Fibroblast of pulmonary artery (primary cell): ENCODE measurements around the gene ROR1.

ENCODE experiments used
- DNase-seq: peaks from one replicate; pipeline ENCODE4 v3.0.0-alpha.2; 2010; ENCODE audit warnings: low read depth
- H3K4me3 ChIP-seq: replicated peaks from 2 replicates; pipeline ENCODE4 v1.5.1; 2011; ENCODE audit warnings: low read depth, mild to moderate bottlenecking, control low read depth, low read length, moderate library complexity
- TF ChIP-seq, protein P1 (sequence below): IDR thresholded peaks from 2 replicates; pipeline ENCODE4 v1.5.1; 2011; ENCODE audit warnings: mild to moderate bottlenecking, control low read depth, low read length, inconsistent platforms; ENCODE audit errors: missing control alignments

Gene ROR1

DNA sequence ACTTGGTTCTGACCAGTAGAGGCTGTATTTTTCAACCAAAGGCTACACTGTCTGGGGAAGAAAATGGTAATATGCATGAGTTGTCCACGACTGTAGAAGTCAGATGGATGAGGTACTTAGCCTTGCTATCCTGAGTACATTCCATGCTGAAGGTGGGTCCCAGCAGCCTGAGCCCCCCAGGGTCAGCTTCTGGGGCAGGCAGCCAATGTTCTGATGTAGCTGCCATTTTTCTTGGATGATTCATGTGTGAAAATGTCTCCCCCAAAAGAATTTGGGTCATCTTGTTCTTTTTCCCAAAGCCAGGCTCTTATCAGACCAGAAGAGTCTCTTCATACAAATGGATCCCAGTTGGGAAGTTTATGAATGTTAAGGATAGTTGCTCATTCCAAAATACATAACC, 257.4 kb downstream of the ROR1 start:
- DNase-seq: peak; percentile 50
- TF ChIP-seq, protein P1, sequence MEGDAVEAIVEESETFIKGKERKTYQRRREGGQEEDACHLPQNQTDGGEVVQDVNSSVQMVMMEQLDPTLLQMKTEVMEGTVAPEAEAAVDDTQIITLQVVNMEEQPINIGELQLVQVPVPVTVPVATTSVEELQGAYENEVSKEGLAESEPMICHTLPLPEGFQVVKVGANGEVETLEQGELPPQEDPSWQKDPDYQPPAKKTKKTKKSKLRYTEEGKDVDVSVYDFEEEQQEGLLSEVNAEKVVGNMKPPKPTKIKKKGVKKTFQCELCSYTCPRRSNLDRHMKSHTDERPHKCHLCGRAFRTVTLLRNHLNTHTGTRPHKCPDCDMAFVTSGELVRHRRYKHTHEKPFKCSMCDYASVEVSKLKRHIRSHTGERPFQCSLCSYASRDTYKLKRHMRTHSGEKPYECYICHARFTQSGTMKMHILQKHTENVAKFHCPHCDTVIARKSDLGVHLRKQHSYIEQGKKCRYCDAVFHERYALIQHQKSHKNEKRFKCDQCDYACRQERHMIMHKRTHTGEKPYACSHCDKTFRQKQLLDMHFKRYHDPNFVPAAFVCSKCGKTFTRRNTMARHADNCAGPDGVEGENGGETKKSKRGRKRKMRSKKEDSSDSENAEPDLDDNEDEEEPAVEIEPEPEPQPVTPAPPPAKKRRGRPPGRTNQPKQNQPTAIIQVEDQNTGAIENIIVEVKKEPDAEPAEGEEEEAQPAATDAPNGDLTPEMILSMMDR: no peak
- no peak overlapping the region for H3K4me3 ChIP-seq

DNA sequence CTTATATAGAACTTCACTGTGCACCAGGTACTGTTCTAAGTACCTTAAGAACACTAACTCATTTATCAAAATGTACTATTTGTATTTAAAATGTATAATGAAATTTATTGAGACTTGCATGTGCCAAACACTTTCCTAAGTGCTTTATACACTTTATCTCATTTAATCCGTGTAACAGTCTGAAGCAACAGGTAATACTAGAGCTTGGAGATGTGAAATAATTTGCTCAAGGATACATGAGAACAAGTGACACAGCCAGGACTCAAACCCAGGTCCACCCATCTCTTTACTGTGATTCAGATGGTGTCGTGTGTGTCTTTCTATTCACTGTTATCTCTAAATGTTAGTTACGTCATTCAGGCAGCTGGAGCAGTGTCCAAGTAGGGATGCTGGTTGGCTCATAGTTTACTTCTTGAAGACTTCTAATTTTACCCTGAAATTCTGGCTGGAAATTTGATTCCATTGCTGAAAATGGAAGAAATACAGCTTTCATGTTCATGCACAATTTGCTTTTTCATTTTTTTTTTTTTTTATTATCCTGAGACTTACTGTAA, 259.9 kb downstream of the ROR1 start:
- no peak overlapping the region for H3K4me3 ChIP-seq
- TF ChIP-seq, protein P1: no peak
- peak; percentile 84 for DNase-seq

DNA sequence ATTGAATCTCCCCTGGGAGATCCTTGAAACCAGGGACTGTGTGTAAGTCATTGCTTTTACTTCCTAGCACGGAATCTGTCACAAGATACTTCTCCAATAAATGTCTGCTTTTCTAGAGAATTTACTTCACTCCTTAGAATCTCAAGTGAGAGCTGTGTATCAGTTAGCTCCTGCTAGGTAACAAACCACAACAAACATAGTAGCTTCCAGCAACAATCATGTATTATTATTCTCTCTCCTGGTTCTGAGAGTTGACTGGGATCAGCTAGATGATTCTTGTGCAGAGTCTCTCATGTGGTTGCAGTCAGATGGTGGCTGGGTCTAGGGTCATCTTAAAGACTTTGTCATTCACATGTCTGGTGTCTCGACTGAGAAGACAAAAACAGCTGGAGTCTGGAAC, 262.7 kb downstream of the ROR1 start:
- no peak overlapping the region for H3K4me3 ChIP-seq
- TF ChIP-seq, protein P1: no peak
- no peak for DNase-seq

DNA sequence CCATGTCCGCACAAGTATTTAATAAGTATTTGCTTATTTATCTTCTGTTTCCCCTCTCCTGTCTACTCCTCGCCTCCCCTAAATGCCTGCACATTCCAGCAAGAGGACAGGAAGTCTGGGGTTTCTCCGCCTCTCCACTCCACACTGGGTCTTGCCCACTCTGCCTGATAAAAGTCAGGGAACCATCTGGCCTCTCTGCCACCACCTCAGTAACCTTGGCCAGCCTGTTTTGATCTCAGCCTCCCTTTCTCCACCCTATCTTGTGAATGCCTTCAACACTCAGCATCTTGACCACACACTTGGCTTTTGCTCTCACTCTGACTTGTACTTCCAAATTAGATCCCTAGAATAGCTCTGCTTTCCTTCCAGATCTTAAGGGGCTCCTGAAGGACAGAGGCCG, 264.3 kb downstream of the ROR1 start:
- TF ChIP-seq, protein P1: no peak
- no peak overlapping the region for H3K4me3 ChIP-seq
- DNase-seq: peak; percentile 52

DNA sequence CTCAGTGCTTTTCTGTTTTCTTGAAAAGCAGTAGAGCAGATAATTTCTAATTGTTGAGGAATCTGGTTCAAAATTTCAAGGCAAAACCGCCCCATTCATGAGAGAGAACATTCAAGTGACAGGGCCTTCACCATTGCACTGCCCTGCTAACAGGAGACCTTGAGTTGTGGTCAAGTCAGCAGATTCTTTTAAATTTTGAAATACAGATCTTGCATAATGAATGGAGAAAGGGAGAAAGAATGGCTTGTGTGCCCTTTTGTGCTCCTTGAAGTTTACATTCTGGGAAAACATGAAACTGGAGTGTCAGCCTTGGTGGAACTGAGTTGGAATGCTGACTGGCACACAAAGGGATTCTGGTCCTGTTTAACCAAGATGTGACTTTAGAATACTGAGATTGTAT, 265.1 kb downstream of the ROR1 start:
- TF ChIP-seq, protein P1: no peak
- DNase-seq: peak; percentile 76
- H3K4me3 ChIP-seq: no peak overlapping the region

DNA sequence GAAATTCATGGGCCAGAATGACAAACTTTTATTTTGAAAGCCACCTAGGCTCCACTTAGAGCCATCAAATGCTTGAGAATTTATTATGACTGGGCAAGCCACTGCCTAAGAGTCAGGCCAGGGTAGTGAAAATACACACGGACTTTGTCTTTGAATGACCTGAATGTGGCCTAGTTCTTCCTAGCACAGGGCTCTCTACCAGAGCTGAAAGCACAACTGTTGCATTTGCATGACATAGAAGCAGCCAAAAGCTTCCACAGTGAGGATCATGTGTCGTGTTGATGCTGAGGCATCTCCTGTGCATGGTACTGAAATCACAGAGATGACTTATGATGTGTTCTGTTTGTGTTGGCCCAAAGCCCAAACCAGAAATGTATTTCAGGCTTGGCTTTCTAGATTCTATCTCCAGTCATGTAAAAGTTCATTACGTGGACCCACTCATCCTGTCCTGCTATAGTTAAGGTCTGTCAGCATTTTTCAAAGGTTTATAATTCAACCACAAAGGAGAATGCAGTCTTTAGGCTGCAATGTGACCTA, 265.6 kb downstream of the ROR1 start:
- DNase-seq: peak; percentile 98

More for the DNA sequence above, 265.6 kb downstream of the ROR1 start:
- no peak overlapping the region for H3K4me3 ChIP-seq
- TF ChIP-seq, protein P1: no peak
